ENCODE results near the gene EPHA3. TPM values are rescaled to one million over a fixed set of nuclear protein-coding genes. Genes with fewer than 3 reads are reported as not detected.

The EPHA3 gene
- total and polyA plus RNA-seq, 11 donors: 1.0 to 9.4 (median 3.5) TPM

- no peaks in the 10 kb centered on the region for H3K4me1 ChIP-seq
- no peak for DNase-seq
- peaks cover 0 to 8% (median 2%) of the 10 kb centered on the region in 12 donors for H3K9me3 ChIP-seq
- no peak overlapping the region for H3K27ac ChIP-seq
- H3K27me3 ChIP-seq: no peaks in the 10 kb centered on the region
- intact Hi-C loops (cut with DNase I): no loop called here
- no peak overlapping the region for H3K4me3 ChIP-seq
- WGBS, 4 donors: 95 to 97% (median 97%) methylated on average over 3 of the region's 3 CpGs
- TF ChIP-seq POLR2A (IDR thresholded peaks at IDR 0.05) (no peak), CTCF (IDR thresholded peaks at IDR 0.05) (no peak)
- ATAC-seq: no peak
- no peaks in the 10 kb centered on the region for H3K36me3 ChIP-seq
Observed at GRCh38 chr3:89368846-89369245, 261.4 kb downstream of the EPHA3 start.

GRCh38 chr3:89372456-89372855 lies 265.0 kb downstream of the EPHA3 start:
- Histone ChIP-seq H3K27ac (no peak overlapping the region), H3K9me3 (peaks cover 0 to 8% (median 2%) of the 10 kb centered on the region in 12 donors), H3K4me1 (no peaks in the 10 kb centered on the region), H3K27me3 (no peaks in the 10 kb centered on the region), H3K36me3 (no peaks in the 10 kb centered on the region), H3K4me3 (no peak overlapping the region)
- ATAC-seq (peak in 1 of 4 donors; percentile 60), DNase-seq (no peak)
- 44 to 64% (median 56%) methylated on average over 1 of the region's 1 CpG for WGBS, 4 donors
- intact Hi-C loops (cut with DNase I): no loop called here
- TF ChIP-seq CTCF (IDR thresholded peaks at IDR 0.05) (no peak), POLR2A (IDR thresholded peaks at IDR 0.05) (no peak)

- no peaks in the 10 kb centered on the region for H3K36me3 ChIP-seq
Observed at GRCh38 chr3:89373434-89373833, 266.0 kb downstream of the EPHA3 start.

GRCh38 chr3:89375451-89375850 lies 268.0 kb downstream of the EPHA3 start:
- Histone ChIP-seq H3K36me3 (no peaks in the 10 kb centered on the region), H3K9me3 (no peaks in the 10 kb centered on the region), H3K4me3 (no peak overlapping the region), H3K27me3 (no peaks in the 10 kb centered on the region), H3K4me1 (no peaks in the 10 kb centered on the region), H3K27ac (no peak overlapping the region)
- ATAC-seq (no peak), DNase-seq (no peak)
- WGBS, 4 donors: 21 to 40% (median 37%) methylated on average over 1 of the region's 1 CpG
- intact Hi-C loops (cut with DNase I): no loop called here
- no peak for TF ChIP-seq CTCF (IDR thresholded peaks at IDR 0.05)
- no peak for TF ChIP-seq POLR2A (IDR thresholded peaks at IDR 0.05)

More at GRCh38 chr3:89373434-89373833, 266.0 kb downstream of the EPHA3 start:
- no peak overlapping the region for H3K4me3 ChIP-seq
- H3K9me3 ChIP-seq: peaks cover 0 to 6% (median 2%) of the 10 kb centered on the region in 12 donors
- no peak overlapping the region for H3K27ac ChIP-seq
- intact Hi-C loops (cut with DNase I): no loop called here
- ATAC-seq (no peak), DNase-seq (no peak)
- TF ChIP-seq CTCF (IDR thresholded peaks at IDR 0.05): no peak
- TF ChIP-seq POLR2A (IDR thresholded peaks at IDR 0.05): no peak
- H3K27me3 ChIP-seq: no peaks in the 10 kb centered on the region
- H3K4me1 ChIP-seq: no peaks in the 10 kb centered on the region
